T follicular helper cell (primary cell): ENCODE results near the gene RNF217.
A peak's percentile ranks its signal among the peaks of the same experiment; 100 is the strongest.

ENCODE experiments used
- DNase-seq: peaks from one replicate; pipeline ENCODE4 v3.0.0-alpha.2; 2020; ENCODE audit warnings: low read depth

Gene RNF217

GRCh38 chr6:125099211-125100073 lies 137.2 kb downstream of the RNF217 start:
- peak; percentile 3 for DNase-seq

- DNase-seq = no peak
Measured at GRCh38 chr6:125100074-125100652, 137.9 kb downstream of the RNF217 start.

- no peak for DNase-seq
Measured at GRCh38 chr6:125101128-125101527, 138.9 kb downstream of the RNF217 start.

GRCh38 chr6:125101631-125102030 lies 139.4 kb downstream of the RNF217 start:
- DNase-seq = no peak

GRCh38 chr6:125102411-125102810 lies 140.2 kb downstream of the RNF217 start:
- no peak for DNase-seq

- no peak for DNase-seq
Measured at GRCh38 chr6:125102891-125103290, 140.7 kb downstream of the RNF217 start.

GRCh38 chr6:125104425-125104824 lies 142.2 kb downstream of the RNF217 start:
- no peak for DNase-seq

GRCh38 chr6:125107048-125107447 lies 144.8 kb downstream of the RNF217 start:
- no peak for DNase-seq

- DNase-seq = no peak
Measured at GRCh38 chr6:125107896-125108295, 145.7 kb downstream of the RNF217 start.

GRCh38 chr6:125110056-125110455 lies 147.8 kb downstream of the RNF217 start:
- DNase-seq = no peak

- DNase-seq = no peak
Measured at GRCh38 chr6:125111219-125111983, 149.2 kb downstream of the RNF217 start.

GRCh38 chr6:125112934-125113333 lies 150.7 kb downstream of the RNF217 start:
- no peak for DNase-seq

GRCh38 chr6:125114248-125114858 lies 152.1 kb downstream of the RNF217 start:
- peak; percentile 18 for DNase-seq

- DNase-seq = no peak
Measured at GRCh38 chr6:125116170-125116569, 153.9 kb downstream of the RNF217 start.

- no peak for DNase-seq
Measured at GRCh38 chr6:125116710-125117109, 154.5 kb downstream of the RNF217 start.

- DNase-seq = no peak
Measured at GRCh38 chr6:125117818-125118217, 155.6 kb downstream of the RNF217 start.

- no peak for DNase-seq
Measured at GRCh38 chr6:125120054-125120590, 157.9 kb downstream of the RNF217 start.

GRCh38 chr6:125121894-125122293 lies 159.7 kb downstream of the RNF217 start:
- DNase-seq = no peak

GRCh38 chr6:125123051-125123450 lies 160.8 kb downstream of the RNF217 start:
- DNase-seq = no peak

- DNase-seq = no peak
Measured at GRCh38 chr6:125123468-125124048, 161.3 kb downstream of the RNF217 start.

- DNase-seq = no peak
Measured at GRCh38 chr6:125124049-125124669, 161.9 kb downstream of the RNF217 start.
